Skeletal muscle tissue (tissue), 5 donors: Measurements from ENCODE around the gene XKR3. TPM values are rescaled to one million over a fixed set of nuclear protein-coding genes. Genes with fewer than 3 reads are reported as not detected.
"Not testable (repeated sequence)": the region's sequence is repeated elsewhere in the genome, so short reads cannot be mapped to it uniquely, and the experiment has no call there.

Source experiments
- H3K27ac ChIP-seq: one replicate; pipeline ENCODE4 v1.7.0; 2013; ENCODE audit warnings: mild to moderate bottlenecking, low read depth, low read length, inconsistent platforms
- H3K27me3 ChIP-seq, 3 donors: one replicate each; pipeline ENCODE4 v1.7.0; 2013; ENCODE audit warnings: low read length in 3 of 3; ENCODE audit not compliant: control insufficient read depth in 3 of 3, insufficient read depth in 3 of 3
- H3K36me3 ChIP-seq, 3 donors: one replicate each; pipeline ENCODE4 v1.7.0; 2013; ENCODE audit warnings: low read length in 3 of 3; ENCODE audit not compliant: control insufficient read depth in 3 of 3, insufficient read depth in 3 of 3
- H3K4me1 ChIP-seq, 3 donors: one replicate each; pipeline ENCODE4 v1.7.0; 2013; ENCODE audit warnings: low read length in 3 of 3, mild to moderate bottlenecking in 3 of 3; ENCODE audit not compliant: control insufficient read depth in 3 of 3, insufficient read depth in 3 of 3
- H3K4me3 ChIP-seq, 3 donors: one replicate each; pipeline ENCODE4 v1.7.0; 2013; ENCODE audit warnings: low read length in 3 of 3
- H3K9ac ChIP-seq, 3 donors: one replicate each; pipeline ENCODE4 v1.7.0; 2013; ENCODE audit warnings: low read length in 3 of 3, mild to moderate bottlenecking in 3 of 3, moderate library complexity in 2 of 3, low read depth in 1 of 3
- H3K9me3 ChIP-seq, 3 donors: one replicate each; pipeline ENCODE4 v1.7.0; 2013; ENCODE audit warnings: low read length in 3 of 3; ENCODE audit not compliant: control insufficient read depth in 3 of 3
- small RNA-seq: library from RNA; depleted of rRNA; stranded (forward); fragments of <200 nt; gene quantifications from one replicate; pipeline ENCODE3, GENCODE V24; 2014
- total RNA-seq: library from RNA; depleted of rRNA; stranded (reverse); fragments of >200 nt; gene quantifications from one replicate; pipeline ENCODE4 v1.2.3, GENCODE V29; 2014
- donor health status: Osteomylitis.

XKR3 gene
- total RNA-seq, 1 donor from 2014 or later = not detected

DNA sequence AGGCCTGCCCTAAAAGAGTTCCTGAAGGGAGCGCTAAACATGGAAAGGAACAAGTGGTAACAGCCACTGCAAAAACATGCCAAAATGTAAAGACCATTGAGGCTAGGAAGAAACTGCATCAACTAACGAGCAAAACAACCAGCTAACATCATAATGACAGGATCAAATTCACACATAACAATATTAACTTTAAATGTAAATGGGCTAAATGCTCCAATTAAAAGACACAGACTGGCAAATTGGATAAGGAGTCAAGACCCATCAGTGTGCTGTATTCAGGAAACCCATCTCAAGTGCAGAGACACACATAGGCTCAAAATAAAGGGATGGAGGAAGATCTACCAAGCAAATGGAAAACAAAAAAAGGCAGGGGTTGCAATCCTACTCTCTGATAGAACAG is 57.3 kb downstream of the XKR3 start:
- not testable (repeated sequence) for H3K4me3 ChIP-seq, H3K36me3 ChIP-seq, H3K4me1 ChIP-seq, H3K27me3 ChIP-seq, H3K27ac ChIP-seq, H3K9me3 ChIP-seq, H3K9ac ChIP-seq

DNA sequence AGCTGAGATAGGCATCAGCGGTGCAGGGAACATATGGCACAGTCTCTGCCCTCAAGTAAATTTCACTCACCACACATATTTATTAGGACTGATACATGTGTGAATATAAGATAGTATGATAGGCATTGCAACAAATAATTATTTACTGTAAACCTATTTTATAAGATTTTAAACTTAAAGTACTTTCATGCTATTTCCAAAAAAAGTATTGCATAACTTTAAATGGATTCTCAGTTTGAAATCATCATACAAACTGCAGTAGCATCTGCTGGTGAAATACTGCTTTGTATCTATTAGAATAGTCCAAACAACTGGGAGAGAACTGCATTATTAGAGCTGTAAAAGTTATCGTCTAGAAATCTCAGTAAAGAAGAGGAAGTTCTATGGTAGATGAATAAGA is 63.0 kb downstream of the XKR3 start:
- not testable (repeated sequence) for H3K27ac ChIP-seq, H3K4me1 ChIP-seq, H3K36me3 ChIP-seq, H3K27me3 ChIP-seq, H3K4me3 ChIP-seq, H3K9ac ChIP-seq, H3K9me3 ChIP-seq

DNA sequence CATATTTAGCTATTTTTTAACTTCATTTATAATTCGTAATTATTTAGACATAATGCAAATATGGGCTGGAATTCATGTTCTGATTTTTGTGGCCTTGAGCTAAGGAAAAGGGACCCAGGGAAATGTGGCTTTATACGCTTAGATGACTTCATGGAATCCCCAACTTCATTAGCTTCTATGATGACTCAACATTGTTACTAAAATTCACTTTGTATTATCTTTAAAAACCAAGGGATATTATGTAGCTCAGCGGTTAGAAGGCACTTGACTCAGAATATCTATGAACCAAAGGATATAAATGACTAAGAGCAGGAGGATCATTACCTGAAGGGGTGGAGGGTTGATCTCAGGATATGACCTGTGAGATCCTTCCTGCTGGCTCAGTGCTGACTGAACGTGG is 64.8 kb downstream of the XKR3 start:
- not testable (repeated sequence) for H3K4me3 ChIP-seq, H3K9ac ChIP-seq, H3K9me3 ChIP-seq, H3K4me1 ChIP-seq, H3K27ac ChIP-seq, H3K27me3 ChIP-seq, H3K36me3 ChIP-seq

DNA sequence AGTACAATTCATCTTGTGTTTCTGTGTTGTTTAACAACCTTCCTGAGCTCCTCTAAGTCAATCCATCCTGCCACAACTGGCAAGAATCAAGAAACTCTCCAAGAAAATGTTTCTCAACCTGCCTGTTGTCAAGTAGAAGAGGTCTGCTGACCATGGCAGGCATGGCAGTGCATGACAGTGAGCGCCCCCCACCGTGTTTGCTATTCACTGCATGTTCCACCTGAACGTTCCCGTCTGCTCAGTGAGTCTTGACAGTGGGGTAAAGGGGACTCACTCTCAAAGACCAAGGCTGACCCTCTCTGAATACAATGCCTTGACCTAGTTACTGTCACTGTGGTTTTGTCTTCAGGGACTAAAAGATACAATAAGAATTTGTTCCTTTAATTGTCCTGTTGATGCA is 75.9 kb downstream of the XKR3 start:
- H3K9ac ChIP-seq, H3K36me3 ChIP-seq, H3K9me3 ChIP-seq, H3K4me1 ChIP-seq, H3K27me3 ChIP-seq, H3K27ac ChIP-seq, H3K4me3 ChIP-seq: not testable (repeated sequence)

DNA sequence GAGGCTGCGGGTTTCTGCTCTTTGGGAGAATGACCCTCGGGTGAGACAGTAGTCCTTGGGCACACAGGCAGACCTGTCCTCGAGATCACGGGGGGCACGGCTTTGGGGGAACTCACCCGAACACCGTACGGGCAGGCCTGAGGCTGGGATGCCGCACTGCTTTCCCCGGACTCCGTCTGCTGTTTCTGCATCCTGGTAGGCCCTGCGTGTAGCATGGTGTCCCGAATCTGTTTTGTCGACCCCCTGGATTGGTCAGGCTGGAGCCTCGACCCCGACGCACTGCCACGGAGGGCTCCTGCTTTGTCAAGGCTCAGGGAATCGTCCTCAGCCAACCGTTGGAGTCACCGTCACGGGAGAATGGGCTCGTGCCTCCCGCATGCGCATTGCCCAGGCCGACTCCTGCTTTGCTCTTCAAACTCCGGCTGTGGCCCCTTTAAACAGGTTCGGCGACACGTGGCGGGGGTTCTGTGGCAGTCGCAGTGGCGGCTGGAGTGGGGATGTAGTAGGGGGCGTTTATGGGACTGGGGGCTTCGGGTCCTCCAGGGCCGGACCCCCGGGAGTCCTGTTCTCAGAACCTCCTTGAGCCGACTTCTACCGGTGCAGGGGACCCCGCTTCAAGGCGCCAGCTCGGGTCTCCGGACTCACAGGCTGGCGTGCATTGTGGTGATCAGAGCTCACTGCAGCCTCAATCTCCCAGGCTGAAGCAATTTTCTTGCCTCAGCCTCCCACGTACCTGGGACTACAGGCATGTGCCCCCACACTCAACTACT is 76.9 kb downstream of the XKR3 start:
- not testable (repeated sequence) for H3K27me3 ChIP-seq, H3K9ac ChIP-seq, H3K4me1 ChIP-seq, H3K36me3 ChIP-seq, H3K27ac ChIP-seq, H3K9me3 ChIP-seq, H3K4me3 ChIP-seq

DNA sequence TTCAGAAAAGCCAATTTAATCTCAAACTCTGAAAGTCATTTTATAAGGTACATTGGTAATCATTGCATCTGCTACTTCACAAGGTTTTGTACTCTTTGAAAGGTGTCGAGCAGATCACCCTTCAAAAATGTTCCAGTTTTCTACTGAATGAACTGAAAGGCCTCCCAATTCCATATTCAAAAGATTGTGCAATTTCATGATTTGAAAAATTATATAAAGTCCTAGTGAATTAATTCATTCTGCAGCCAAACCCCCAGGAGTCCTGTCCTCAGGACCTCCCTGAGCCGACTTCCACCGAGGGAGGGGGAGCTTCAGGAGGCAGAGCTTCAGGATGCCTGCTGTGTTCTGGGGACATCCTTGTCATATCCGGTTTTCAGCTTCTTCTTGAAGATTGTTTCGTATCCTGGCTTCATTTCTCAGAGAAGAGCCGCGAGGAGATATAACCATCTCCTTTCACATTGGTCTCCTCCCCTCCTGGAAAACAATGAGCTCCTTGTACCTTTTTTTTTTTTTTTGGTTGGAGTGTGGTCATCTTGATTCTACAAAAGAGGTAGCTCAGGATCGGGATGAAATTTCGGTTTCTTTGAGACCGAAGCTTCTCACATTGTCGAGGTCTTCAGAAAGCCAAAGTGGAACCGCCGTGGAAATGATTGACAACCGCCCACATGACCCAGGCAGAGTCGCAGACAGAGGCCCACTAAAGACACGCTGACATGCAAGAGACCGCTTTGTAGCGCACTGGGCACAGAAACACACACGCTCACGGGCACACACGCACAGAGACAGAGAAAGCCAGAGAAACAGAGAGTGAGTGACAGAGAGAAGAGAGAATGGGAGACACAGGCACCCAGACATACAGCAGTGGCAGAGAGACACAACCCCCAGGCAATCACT is 77.7 kb downstream of the XKR3 start:
- not testable (repeated sequence) for H3K27ac ChIP-seq, H3K4me3 ChIP-seq, H3K36me3 ChIP-seq, H3K4me1 ChIP-seq, H3K9ac ChIP-seq, H3K9me3 ChIP-seq, H3K27me3 ChIP-seq

DNA sequence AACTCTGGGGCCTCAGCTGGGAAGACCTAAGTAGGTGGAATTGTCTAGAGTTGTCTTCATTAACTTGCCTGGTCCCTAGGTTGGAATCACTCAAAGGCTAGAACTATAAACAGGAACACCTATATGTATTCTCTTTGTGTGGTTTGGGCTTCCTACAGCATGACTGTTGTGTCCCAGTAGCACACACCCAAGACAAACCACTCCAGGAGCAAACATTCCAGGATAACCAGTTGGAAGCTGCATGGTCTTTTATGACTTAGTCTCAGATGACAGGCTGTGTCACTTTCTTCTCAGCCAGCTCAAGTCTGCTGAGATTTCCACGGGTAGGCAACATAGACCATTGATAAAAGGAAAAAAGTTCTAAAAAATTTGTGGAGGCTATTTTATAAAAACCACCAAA is 90.9 kb downstream of the XKR3 start:
- H3K4me3 ChIP-seq, H3K27ac ChIP-seq, H3K9me3 ChIP-seq, H3K36me3 ChIP-seq, H3K9ac ChIP-seq, H3K27me3 ChIP-seq, H3K4me1 ChIP-seq: not testable (repeated sequence)

Small RNA genes lying within 50 kb of the gene (small RNA-seq; reads per million reads assigned to genes)
- not detected for gene GPM6BP3

Other genes starting within 250 kb of the XKR3 start
- gene CCT8L2, start 232.6 kb downstream of the XKR3 start, total RNA-seq = not detected
- not detected for gene GAB4, start 182.8 kb upstream of the XKR3 start, total RNA-seq